Ishikawa (cell line): Measurements from ENCODE around the gene ADAMTS13.

Experiments
- CEBPB ChIP-seq: IDR thresholded peaks from 2 replicates; pipeline ENCODE4 v1.6.1; 2012
- CREB1 ChIP-seq: IDR thresholded peaks from 2 replicates; pipeline ENCODE4 v1.6.1; 2012; ENCODE audit warnings: low read depth
- EGR1 ChIP-seq: IDR thresholded peaks from 2 replicates; pipeline ENCODE4 v1.6.1; 2012
- EP300 ChIP-seq: IDR thresholded peaks from 2 replicates; pipeline ENCODE4 v1.6.1; 2012; ENCODE audit warnings: borderline replicate concordance
- FOXM1 ChIP-seq: IDR thresholded peaks from 2 replicates; pipeline ENCODE4 v1.6.1; 2012; ENCODE audit warnings: low read depth, borderline replicate concordance
- MAX ChIP-seq: IDR thresholded peaks from 2 replicates; pipeline ENCODE4 v1.6.1; 2012
- NFIC ChIP-seq: IDR thresholded peaks from 2 replicates; pipeline ENCODE4 v1.6.1; 2012
- RAD21 ChIP-seq: IDR thresholded peaks from 2 replicates; pipeline ENCODE4 v1.6.1; 2012; ENCODE audit warnings: low read depth
- REST ChIP-seq: IDR thresholded peaks from 2 replicates; pipeline ENCODE4 v1.6.1; 2012; ENCODE audit warnings: low read depth, mild to moderate bottlenecking
- TAF1 ChIP-seq: IDR thresholded peaks from 2 replicates; pipeline ENCODE4 v1.6.1; 2012; ENCODE audit warnings: low read depth, mild to moderate bottlenecking
- TCF12 ChIP-seq: IDR thresholded peaks from 2 replicates; pipeline ENCODE4 v1.6.1; 2012; ENCODE audit warnings: low read depth
- TEAD4 ChIP-seq: IDR thresholded peaks from 2 replicates; pipeline ENCODE4 v1.6.1; 2012
- USF1 ChIP-seq: IDR thresholded peaks from 2 replicates; pipeline ENCODE4 v1.6.1; 2012
- YY1 ChIP-seq: IDR thresholded peaks from 2 replicates; pipeline ENCODE4 v1.6.1; 2012; ENCODE audit warnings: low read depth
- ZBTB7A ChIP-seq: IDR thresholded peaks from 2 replicates; pipeline ENCODE4 v1.6.1; 2012; ENCODE audit warnings: low read depth

Gene ADAMTS13

GRCh38 chr9:133505901-133506652 lies 83.9 kb downstream of the ADAMTS13 start:
- TF ChIP-seq NFIC (no peak), ZBTB7A (no peak), USF1 (no peak), TEAD4 (no peak), REST (no peak), FOXM1 (no peak), TCF12 (no peak), YY1 (no peak)

- no peak for TF ChIP-seq CEBPB
- no peak for TF ChIP-seq RAD21
Measured at GRCh38 chr9:133506653-133507038, 84.5 kb downstream of the ADAMTS13 start.

GRCh38 chr9:133507246-133507965 lies 85.2 kb downstream of the ADAMTS13 start:
- TF ChIP-seq TAF1 (no peak), EGR1 (no peak), FOXM1 (no peak), EP300 (no peak), TEAD4 (no peak), TCF12 (no peak), CEBPB (no peak), YY1 (no peak), NFIC (no peak), MAX (no peak), CREB1 (no peak), USF1 (no peak), ZBTB7A (no peak), REST (no peak), RAD21 (no peak)

GRCh38 chr9:133508046-133508445 lies 85.9 kb downstream of the ADAMTS13 start:
- no peak for TF ChIP-seq RAD21
- TF ChIP-seq EP300: no peak
- TF ChIP-seq CEBPB: no peak
- no peak for TF ChIP-seq YY1
